Kidney (tissue), 14 donors: Measurements from ENCODE around the gene KCNT1. TPM values are rescaled to one million over a fixed set of nuclear protein-coding genes. Genes with fewer than 3 reads are reported as not detected.

Experiments
- DNase-seq, 5 donors: peaks; one replicate each; pipeline ENCODE4 v3.0.0-alpha.2; 2013 to 2020
- FAIRE-seq: peaks from 2 replicates; lab custom pipeline; 2012; peaks lifted over from hg19 to GRCh38; lab: Jason Lieb, UNC
- H3K27ac ChIP-seq, 2 donors: one replicate each; pipeline ENCODE4 v1.7.0; 2013; ENCODE audit warnings: low read depth in 2 of 2, low read length in 2 of 2, inconsistent platforms in 1 of 2
- H3K27me3 ChIP-seq: one replicate; pipeline ENCODE4 v1.7.1; 2013; ENCODE audit warnings: low read length, inconsistent platforms; ENCODE audit not compliant: control insufficient read depth, insufficient read depth
- H3K36me3 ChIP-seq, 3 donors: one replicate each; pipeline versions ENCODE4 v1.7.0 to v1.7.1; 2013; ENCODE audit warnings: low read length in 3 of 3, control low read depth in 1 of 3, inconsistent platforms in 1 of 3; ENCODE audit not compliant: insufficient read depth in 3 of 3, control insufficient read depth in 2 of 3
- H3K4me1 ChIP-seq, 3 donors: one replicate each; pipeline versions ENCODE4 v1.7.0 to v1.7.1; 2013; ENCODE audit warnings: low read length in 3 of 3, inconsistent platforms in 1 of 3, low read depth in 1 of 3; ENCODE audit not compliant: control insufficient read depth in 2 of 3, insufficient read depth in 2 of 3
- H3K4me3 ChIP-seq, 3 donors: one replicate each; pipeline versions ENCODE4 v1.7.0 to v1.8.1; 2013; ENCODE audit warnings: low read length in 3 of 3, control low read depth in 1 of 3, inconsistent platforms in 1 of 3
- H3K9ac ChIP-seq, 3 donors: one replicate each; pipeline versions ENCODE4 v1.7.0 to v1.7.1; 2013; ENCODE audit warnings: low read length in 3 of 3, control low read depth in 1 of 3, inconsistent platforms in 1 of 3
- H3K9me3 ChIP-seq, 3 donors: one replicate each; pipeline versions ENCODE4 v1.7.0 to v1.7.1; 2013; ENCODE audit warnings: low read length in 3 of 3, control low read depth in 1 of 3, inconsistent platforms in 1 of 3; ENCODE audit not compliant: control insufficient read depth in 2 of 3, insufficient read depth in 1 of 3
- CTCF ChIP-seq: IDR thresholded peaks from 3 replicates; pipeline ENCODE4 v1.5.1; 2012; ENCODE audit warnings: mild to moderate bottlenecking, moderate library complexity, borderline replicate concordance; ENCODE audit not compliant: insufficient read depth; ENCODE audit errors: extremely low read depth
- intact Hi-C: fragments of 100-400 bp; cut with DNase I; formaldehyde crosslinking; loops from one replicate; pipeline ENCODE4 v1.11.1; 2022
- polyA plus RNA-seq: library from polyadenylated mRNA; stranded (reverse); fragments of 350-450 nt; fragmentation: Illumina TruSeq; extraction: RNeasy Lipid Tissue Mini Kit (QIAGEN cat#74804); gene quantifications from one replicate; pipeline ENCODE4 v1.2.3, GENCODE V29; 2014; ENCODE audit warnings: low read depth, low replicate concordance; ENCODE audit not compliant: insufficient read depth
- total RNA-seq: library from RNA; stranded (reverse); fragmentation: NEBNext Ultra II Directional; extraction: Animal tissue kit (Norgen Biotek cat#: 25700); gene quantifications from one replicate; pipeline ENCODE4 v1.2.1, GENCODE V29; 2021
- donor health status: control.
- donor health status: control.
- donor health status: control.
- donor health status: control.
- donor health status: control.
- donor health status: DM: yes; HTN: yes; CAD: no.
- donor health status: Normal renal cell carcinoma (clear cell type).

KCNT1 gene
- total and polyA plus RNA-seq, 2 donors from 2014 or later: 0.15 TPM; not detected in 1

- no peaks in the 10 kb centered on the region for H3K4me1 ChIP-seq
- no peak overlapping the region for H3K9ac ChIP-seq
- FAIRE-seq: no peak
- intact Hi-C loops: no loop called here
- no peaks in the 10 kb centered on the region for H3K27me3 ChIP-seq
- H3K36me3 ChIP-seq: no peaks in the 10 kb centered on the region
- no peak for TF ChIP-seq CTCF
- no peak overlapping the region for H3K27ac ChIP-seq
- DNase-seq: no peak
- H3K4me3 ChIP-seq: no peak overlapping the region
- H3K9me3 ChIP-seq: no peaks in the 10 kb centered on the region
Observed at GRCh38 chr9:135780626-135781025, 78.6 kb downstream of the KCNT1 start.

- FAIRE-seq: no peak
- Histone ChIP-seq H3K27ac (no peak overlapping the region), H3K4me3 (no peak overlapping the region), H3K4me1 (no peaks in the 10 kb centered on the region), H3K36me3 (no peaks in the 10 kb centered on the region), H3K27me3 (no peaks in the 10 kb centered on the region), H3K9me3 (no peaks in the 10 kb centered on the region), H3K9ac (no peak overlapping the region)
- DNase-seq: no peak
- no peak for TF ChIP-seq CTCF
- intact Hi-C loops: no loop called here
Observed at GRCh38 chr9:135782946-135783345, 81.0 kb downstream of the KCNT1 start.

GRCh38 chr9:135783540-135784245 lies 81.7 kb downstream of the KCNT1 start:
- FAIRE-seq: no peak

More at GRCh38 chr9:135783540-135784245, 81.7 kb downstream of the KCNT1 start:
- no peak overlapping the region for H3K4me3 ChIP-seq
- H3K4me1 ChIP-seq: no peaks in the 10 kb centered on the region
- no peak for TF ChIP-seq CTCF
- no peak overlapping the region for H3K9ac ChIP-seq
- no peak for DNase-seq
- intact Hi-C loops: no loop called here
- H3K27ac ChIP-seq: no peak overlapping the region
- H3K36me3 ChIP-seq: no peaks in the 10 kb centered on the region
- no peaks in the 10 kb centered on the region for H3K27me3 ChIP-seq
- H3K9me3 ChIP-seq: no peaks in the 10 kb centered on the region
